Suppressor macrophage treated with lipopolysaccharide for 4 hours (primary cell): Measurements from ENCODE around the gene TCTN3.
"Not testable (repeated sequence)": the region's sequence is repeated elsewhere in the genome, so short reads cannot be mapped to it uniquely, and the experiment has no call there.

Experiments used
- DNase-seq: peaks from one replicate; pipeline ENCODE4 v3.0.0-alpha.2; 2020

Gene TCTN3

DNA sequence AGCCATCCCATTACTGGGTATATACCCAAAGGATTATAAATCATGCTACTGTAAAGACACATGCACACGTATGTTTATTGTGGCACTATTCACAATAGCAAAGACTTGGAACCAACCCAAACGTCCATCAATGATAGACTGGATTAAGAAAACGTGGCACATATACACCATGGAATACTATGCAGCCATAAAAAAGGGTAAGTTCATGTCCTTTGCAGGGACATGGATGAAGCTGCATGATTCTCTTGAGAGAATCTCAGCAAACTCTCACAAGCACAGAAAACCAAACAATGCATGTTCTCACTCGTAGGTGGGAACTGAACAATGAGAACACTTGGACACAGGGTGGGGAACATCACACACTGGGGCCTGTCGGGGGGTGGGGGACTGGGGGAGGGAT is 73.3 kb downstream of the TCTN3 start:
- DNase-seq = not testable (repeated sequence)

DNA sequence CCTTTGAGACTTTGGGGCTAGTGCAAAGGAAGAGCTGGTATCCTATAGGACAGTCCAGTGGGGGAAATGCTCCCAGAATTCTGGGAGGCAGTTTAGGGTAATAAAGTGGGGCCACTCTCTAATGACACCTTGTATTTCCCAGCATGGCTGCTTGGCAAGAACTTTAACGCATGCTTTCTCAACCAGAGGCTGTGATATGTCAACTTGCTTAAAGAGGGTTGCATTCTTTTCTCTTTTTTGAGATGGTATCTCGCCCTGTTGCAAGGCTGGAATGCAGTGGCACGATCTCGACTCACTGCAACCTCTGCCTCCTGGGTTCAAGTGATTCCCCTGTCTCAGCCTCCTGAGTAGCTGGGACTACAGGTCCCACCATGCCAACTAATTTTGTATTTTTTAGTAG is 75.6 kb downstream of the TCTN3 start:
- no peak for DNase-seq

DNA sequence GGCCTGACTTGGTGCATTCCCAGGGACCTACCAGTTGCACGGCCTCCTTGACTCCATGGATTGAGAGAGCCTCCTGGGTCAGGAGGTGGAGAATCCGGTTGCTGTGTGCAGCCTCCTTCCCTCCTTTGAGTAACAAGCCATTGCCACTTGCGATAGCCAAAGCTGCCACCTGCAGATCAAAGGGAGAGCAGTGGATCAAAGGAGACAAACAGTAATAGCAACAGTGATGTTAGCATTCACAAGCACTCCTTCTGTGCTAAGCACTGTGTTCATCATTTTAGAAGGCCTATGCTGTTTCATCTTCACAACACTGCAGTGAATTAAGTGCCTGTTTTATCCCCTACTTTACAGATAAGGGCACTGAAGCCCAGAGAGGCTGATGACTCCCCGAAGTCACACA is 77.3 kb downstream of the TCTN3 start:
- no peak for DNase-seq
